H1 (cell line): ENCODE results near the gene CCDC106. TPM values are rescaled to one million over a fixed set of nuclear protein-coding genes. Genes with fewer than 3 reads are reported as not detected.

Experiments
- BRCA1 ChIP-seq: IDR thresholded peaks from 2 replicates; pipeline ENCODE4 v1.6.1; 2012; ENCODE audit warnings: low read depth, low read length, improper control_type of control experiment
- CBX8 ChIP-seq: fragments of 300-800, 300-1000 bp; sonication (generic); IDR thresholded peaks from 2 replicates; pipeline ENCODE4 v1.7.1; 2016; ENCODE audit warnings: low read depth, low read length, borderline replicate concordance
- CTBP2 ChIP-seq: IDR thresholded peaks from 2 replicates; pipeline ENCODE4 v1.7.0; 2011; ENCODE audit warnings: borderline replicate concordance, mild to moderate bottlenecking, moderate library complexity, mixed read lengths, low read length; ENCODE audit not compliant: insufficient read depth, insufficient read length
- PHF8 ChIP-seq: fragments of 200-600 bp; sonication (generic); conservative IDR thresholded peaks from 2 replicates; pipeline ENCODE4 v1.7.1; 2012; ENCODE audit warnings: low read depth, mild to moderate bottlenecking, inconsistent platforms, low read length, moderate library complexity
- RFX5 ChIP-seq: IDR thresholded peaks from 2 replicates; pipeline ENCODE4 v1.6.1; 2011; ENCODE audit warnings: low read depth, low read length, improper control_type of control experiment, borderline replicate concordance
- USF2 ChIP-seq: IDR thresholded peaks from 2 replicates; pipeline ENCODE4 v1.6.1; 2011; ENCODE audit warnings: low read length, improper control_type of control experiment
- ZNF274 ChIP-seq: IDR thresholded peaks from 2 replicates; pipeline ENCODE4 v1.7.0; 2012; ENCODE audit warnings: low read length, borderline replicate concordance; ENCODE audit errors: extremely low read depth
- polyA plus RNA-seq, 7 experiments: library from polyadenylated mRNA; depleted of rRNA in 3 of 7; stranded (reverse) in 5 of 7; unstranded in 2 of 7; fragments of >200 nt in 5 of 7; fragments of 200-250 nt in 2 of 7; gene quantifications; 1 replicate in 5 of 7; 2 replicates in 1 of 7; 4 replicates in 1 of 7; pipeline versions ENCODE4 v1.2.1 to v1.2.3, GENCODE V29; 2011 to 2013; ENCODE audit warnings: missing spikeins in 2 of 7, mixed read lengths in 2 of 7
- total RNA-seq: library from RNA; stranded (reverse); fragmentation: NEBNext Ultra II Directional; extraction: Animal tissue kit (Norgen Biotek cat#: 25700); gene quantifications from 2 replicates; pipeline ENCODE4 v1.2.1, GENCODE V29; 2021
- TF ChIP-seq, protein P1 (sequence below): fragments of 300-600 bp; sonication (generic); IDR thresholded peaks from 2 replicates; pipeline ENCODE4 v1.7.1; 2012; ENCODE audit warnings: low read length, moderate library complexity, mild to moderate bottlenecking, inconsistent platforms; ENCODE audit not compliant: insufficient replicate concordance

Gene CCDC106
- total and polyA plus RNA-seq, 2 of the 8 experiments (the other 6 are each of a cell fraction or from before 2014, with no cell fraction given), result 12.0 to 20.1 TPM

GRCh38 chr19:55605637-55606470 lies 42.2 kb upstream of the CCDC106 start, which contains the start of gene ZNF865 (continued):
- TF ChIP-seq, protein P1, sequence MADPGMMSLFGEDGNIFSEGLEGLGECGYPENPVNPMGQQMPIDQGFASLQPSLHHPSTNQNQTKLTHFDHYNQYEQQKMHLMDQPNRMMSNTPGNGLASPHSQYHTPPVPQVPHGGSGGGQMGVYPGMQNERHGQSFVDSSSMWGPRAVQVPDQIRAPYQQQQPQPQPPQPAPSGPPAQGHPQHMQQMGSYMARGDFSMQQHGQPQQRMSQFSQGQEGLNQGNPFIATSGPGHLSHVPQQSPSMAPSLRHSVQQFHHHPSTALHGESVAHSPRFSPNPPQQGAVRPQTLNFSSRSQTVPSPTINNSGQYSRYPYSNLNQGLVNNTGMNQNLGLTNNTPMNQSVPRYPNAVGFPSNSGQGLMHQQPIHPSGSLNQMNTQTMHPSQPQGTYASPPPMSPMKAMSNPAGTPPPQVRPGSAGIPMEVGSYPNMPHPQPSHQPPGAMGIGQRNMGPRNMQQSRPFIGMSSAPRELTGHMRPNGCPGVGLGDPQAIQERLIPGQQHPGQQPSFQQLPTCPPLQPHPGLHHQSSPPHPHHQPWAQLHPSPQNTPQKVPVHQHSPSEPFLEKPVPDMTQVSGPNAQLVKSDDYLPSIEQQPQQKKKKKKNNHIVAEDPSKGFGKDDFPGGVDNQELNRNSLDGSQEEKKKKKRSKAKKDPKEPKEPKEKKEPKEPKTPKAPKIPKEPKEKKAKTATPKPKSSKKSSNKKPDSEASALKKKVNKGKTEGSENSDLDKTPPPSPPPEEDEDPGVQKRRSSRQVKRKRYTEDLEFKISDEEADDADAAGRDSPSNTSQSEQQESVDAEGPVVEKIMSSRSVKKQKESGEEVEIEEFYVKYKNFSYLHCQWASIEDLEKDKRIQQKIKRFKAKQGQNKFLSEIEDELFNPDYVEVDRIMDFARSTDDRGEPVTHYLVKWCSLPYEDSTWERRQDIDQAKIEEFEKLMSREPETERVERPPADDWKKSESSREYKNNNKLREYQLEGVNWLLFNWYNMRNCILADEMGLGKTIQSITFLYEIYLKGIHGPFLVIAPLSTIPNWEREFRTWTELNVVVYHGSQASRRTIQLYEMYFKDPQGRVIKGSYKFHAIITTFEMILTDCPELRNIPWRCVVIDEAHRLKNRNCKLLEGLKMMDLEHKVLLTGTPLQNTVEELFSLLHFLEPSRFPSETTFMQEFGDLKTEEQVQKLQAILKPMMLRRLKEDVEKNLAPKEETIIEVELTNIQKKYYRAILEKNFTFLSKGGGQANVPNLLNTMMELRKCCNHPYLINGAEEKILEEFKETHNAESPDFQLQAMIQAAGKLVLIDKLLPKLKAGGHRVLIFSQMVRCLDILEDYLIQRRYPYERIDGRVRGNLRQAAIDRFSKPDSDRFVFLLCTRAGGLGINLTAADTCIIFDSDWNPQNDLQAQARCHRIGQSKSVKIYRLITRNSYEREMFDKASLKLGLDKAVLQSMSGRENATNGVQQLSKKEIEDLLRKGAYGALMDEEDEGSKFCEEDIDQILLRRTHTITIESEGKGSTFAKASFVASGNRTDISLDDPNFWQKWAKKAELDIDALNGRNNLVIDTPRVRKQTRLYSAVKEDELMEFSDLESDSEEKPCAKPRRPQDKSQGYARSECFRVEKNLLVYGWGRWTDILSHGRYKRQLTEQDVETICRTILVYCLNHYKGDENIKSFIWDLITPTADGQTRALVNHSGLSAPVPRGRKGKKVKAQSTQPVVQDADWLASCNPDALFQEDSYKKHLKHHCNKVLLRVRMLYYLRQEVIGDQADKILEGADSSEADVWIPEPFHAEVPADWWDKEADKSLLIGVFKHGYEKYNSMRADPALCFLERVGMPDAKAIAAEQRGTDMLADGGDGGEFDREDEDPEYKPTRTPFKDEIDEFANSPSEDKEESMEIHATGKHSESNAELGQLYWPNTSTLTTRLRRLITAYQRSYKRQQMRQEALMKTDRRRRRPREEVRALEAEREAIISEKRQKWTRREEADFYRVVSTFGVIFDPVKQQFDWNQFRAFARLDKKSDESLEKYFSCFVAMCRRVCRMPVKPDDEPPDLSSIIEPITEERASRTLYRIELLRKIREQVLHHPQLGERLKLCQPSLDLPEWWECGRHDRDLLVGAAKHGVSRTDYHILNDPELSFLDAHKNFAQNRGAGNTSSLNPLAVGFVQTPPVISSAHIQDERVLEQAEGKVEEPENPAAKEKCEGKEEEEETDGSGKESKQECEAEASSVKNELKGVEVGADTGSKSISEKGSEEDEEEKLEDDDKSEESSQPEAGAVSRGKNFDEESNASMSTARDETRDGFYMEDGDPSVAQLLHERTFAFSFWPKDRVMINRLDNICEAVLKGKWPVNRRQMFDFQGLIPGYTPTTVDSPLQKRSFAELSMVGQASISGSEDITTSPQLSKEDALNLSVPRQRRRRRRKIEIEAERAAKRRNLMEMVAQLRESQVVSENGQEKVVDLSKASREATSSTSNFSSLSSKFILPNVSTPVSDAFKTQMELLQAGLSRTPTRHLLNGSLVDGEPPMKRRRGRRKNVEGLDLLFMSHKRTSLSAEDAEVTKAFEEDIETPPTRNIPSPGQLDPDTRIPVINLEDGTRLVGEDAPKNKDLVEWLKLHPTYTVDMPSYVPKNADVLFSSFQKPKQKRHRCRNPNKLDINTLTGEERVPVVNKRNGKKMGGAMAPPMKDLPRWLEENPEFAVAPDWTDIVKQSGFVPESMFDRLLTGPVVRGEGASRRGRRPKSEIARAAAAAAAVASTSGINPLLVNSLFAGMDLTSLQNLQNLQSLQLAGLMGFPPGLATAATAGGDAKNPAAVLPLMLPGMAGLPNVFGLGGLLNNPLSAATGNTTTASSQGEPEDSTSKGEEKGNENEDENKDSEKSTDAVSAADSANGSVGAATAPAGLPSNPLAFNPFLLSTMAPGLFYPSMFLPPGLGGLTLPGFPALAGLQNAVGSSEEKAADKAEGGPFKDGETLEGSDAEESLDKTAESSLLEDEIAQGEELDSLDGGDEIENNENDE, result no peak
- peak; percentile 68 for TF ChIP-seq PHF8
- TF ChIP-seq CBX8, result no peak
- TF ChIP-seq BRCA1, result no peak
- TF ChIP-seq RFX5, result peak; percentile 54; the same call in 1 of the 2 replicates
- TF ChIP-seq USF2, result no peak
- TF ChIP-seq ZNF274, result no peak
- no peak for TF ChIP-seq CTBP2
